GM21423 (cell line): ENCODE measurements around the gene TEKT5.
"Not testable (repeated sequence)": the region's sequence is repeated elsewhere in the genome, so short reads cannot be mapped to it uniquely, and the experiment has no call there.

Experiments used
- ATAC-seq: cut with Tn5 transposase; IDR thresholded peaks from one replicate; pipeline ENCODE4 v1.9.1; 2021; ENCODE audit warnings: mild to moderate bottlenecking, moderate library complexity; ENCODE audit not compliant: unreplicated experiment

TEKT5 gene

DNA sequence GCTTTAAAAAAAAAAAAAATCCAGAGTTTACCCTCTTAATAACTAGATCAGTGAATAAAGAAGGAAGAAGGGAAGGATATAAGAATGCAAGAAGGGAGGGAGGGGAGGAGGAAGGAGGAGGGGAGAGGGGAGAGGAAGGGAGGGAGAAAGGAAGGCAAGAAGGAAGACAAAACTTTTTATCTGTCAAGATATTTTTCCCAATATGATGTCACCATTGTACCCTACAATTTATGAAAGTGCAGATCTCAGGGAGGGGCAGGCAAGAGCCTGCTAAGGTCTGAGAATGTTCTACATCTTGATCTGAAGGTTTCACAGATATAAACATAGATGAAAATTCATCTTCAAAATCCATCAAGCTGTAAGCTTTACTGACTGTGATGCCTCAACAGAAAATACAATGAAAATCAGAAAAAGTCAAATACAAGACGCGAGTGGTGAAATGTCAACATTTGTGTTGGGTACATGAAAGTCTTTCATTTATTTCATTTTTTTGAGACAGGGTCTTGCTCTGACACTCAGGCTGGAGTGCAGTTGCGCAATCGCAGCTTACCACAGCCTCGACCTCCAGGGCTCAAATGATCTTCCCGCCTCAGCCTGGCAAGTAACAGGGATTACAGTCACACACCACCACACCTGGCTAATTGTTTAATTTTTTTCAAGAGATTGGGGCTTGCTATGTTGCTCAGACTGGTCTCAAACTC, 57.2 kb downstream of the TEKT5 start:
- ATAC-seq = no peak

DNA sequence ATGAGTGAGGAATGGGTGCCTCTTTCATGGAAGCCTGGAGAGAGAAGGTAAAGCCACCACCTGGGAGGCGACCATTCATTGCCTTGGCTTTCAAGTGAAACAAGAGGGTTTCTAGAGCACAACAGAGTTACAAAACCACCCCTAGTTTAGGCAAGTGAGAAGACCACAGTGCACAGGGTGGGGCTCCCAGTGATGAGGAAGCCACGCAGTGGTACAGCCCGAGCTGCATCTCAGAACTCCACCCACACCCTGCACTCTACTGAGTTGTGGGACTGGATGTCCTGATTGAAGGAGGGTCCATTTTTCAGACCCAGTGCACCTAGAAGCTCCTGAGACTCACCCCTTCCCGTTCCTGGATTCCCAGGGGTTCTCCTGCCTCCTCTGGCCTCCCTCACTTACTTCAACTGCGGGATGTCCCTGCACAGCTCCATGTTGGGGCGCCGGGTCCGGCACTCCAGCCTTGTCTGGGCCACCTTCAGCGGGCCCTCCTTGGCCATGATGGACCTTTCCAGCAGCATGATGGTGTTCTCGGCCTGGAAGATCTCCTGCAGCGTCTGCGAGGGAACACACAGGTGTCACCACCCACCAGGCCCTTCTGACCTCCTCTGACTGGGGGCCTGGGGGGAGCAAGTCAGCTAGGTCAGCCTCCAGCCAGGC, 59.2 kb downstream of the TEKT5 start:
- ATAC-seq = no peak

DNA sequence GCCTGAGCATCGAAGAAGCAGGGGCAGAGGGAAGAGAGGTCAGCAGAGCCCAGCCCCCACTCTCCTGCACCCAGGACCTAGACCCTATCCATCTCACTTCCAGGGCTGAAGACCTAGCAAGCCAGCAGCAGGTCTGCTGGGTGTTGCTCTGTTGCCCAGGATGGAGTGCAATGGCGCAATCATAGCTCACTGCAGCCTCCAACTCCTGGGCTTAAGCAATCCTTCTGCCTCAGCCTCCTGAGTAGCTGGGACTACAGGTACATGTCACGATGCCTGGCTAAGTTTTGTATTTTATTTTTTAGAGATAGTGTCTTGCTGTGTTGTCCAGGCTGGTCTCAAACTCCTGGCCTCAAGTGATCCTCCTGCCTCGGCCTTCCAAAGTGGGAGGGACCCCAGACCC, 61.3 kb downstream of the TEKT5 start:
- not testable (repeated sequence) for ATAC-seq

DNA sequence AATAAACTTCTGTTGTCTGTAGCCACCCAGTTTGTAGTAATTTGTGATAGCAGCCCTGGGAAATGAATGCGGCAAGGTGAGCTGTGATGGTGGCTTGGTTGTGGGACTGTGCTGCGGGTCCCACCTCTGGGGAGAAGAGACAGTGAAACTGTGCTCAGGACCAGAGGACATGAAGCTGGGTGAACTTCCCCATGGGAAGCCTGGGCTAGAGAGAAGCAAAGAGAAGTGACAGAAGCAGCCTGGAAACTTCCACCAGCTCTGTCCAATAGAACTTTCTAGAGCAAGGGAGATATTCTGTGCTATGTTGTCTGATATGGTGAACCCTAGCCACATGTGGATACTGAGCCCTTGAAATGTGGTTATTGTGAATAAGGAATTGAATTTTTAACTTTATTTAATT, 62.8 kb downstream of the TEKT5 start:
- no peak for ATAC-seq

DNA sequence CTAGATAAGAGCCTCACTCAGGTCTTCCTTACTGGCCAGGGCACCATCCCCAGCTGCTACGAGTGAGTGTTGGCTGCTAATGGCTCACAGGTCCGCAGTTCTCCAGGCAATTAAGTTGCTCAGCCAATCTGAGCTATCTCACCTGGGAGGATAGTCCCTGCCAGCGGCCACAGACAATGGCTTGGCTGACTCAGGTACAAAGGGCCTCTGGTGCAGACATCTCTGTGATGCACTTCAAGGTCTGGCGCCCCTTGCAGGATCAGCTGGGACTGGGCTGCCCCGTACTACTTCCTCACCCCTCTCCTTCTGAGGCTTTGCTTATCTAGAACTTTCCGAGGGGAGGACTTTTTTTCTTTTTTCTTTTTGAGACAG, 65.2 kb downstream of the TEKT5 start:
- no peak for ATAC-seq

DNA sequence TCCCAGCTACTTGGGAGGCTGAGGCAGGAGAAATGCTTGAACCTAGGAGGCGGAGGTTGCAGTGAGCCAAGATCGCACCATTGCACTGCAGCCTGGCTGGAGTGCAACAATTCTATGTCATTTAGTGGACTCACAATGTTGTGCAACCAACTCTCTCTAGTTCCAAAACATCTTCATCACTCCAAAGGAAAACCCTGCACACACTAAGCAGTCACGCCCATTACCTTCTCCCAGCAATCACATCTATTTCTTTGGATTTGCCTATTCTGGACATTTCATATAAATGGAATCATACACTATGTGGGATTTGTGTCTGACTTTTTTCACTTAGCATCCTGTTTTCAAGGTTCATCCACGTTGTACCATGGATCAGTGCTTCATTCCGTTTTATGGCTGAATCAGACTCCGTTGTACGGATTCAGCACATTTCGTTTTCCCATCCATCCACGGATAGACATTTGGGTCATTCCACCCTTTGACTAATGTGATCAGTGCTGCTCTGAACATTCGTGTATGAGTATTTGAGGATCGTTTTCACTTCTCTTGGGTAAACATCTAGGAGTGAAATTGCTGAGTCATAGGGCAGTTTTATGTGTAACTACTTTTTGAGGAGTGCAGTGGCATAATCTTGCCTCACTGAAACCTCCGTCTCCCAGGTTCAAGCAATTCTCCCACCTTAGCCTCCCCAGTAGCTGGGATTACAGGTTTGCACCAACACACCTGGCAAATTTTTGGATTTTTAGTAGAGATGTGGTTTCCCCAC, 69.0 kb downstream of the TEKT5 start:
- ATAC-seq = no peak

DNA sequence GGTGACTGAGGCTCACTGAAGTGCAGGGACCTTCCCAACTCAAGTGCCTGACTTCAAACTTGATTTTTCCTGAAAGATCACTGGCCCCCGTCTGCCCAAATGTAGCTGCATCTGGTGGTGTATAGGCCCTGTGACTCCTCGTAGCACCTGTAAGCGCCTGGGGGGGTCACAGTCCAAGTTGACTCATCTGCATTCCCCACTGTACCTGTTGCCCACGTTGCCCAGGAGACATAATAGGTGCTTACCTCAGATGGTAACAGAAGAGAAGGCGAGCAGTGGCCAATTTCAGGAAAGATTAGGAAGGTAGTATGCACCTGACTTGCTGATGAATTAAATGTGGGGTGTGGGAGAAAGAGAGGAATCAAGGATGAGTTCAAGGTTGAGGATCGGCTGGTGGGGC, 70.2 kb downstream of the TEKT5 start:
- no peak for ATAC-seq

DNA sequence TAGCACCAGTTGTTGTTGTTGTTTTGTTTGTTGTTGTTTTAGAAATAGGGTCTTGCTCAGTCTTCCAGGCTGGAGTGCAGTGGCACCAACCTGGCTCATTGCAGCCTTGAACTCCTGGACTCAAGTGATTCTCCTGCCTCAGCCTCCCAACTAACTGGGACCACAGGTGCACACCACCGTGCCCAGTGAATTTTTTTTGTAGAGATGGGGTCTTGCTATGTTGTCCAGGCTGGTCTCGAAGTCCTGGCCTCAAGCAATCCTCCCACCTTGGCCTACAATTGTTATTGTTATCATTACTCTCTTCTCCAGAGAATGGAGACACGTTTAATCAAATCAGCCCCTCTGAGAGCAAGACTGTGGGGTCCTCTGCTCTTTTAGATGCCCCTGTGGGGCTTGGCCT, 71.7 kb downstream of the TEKT5 start:
- no peak for ATAC-seq

DNA sequence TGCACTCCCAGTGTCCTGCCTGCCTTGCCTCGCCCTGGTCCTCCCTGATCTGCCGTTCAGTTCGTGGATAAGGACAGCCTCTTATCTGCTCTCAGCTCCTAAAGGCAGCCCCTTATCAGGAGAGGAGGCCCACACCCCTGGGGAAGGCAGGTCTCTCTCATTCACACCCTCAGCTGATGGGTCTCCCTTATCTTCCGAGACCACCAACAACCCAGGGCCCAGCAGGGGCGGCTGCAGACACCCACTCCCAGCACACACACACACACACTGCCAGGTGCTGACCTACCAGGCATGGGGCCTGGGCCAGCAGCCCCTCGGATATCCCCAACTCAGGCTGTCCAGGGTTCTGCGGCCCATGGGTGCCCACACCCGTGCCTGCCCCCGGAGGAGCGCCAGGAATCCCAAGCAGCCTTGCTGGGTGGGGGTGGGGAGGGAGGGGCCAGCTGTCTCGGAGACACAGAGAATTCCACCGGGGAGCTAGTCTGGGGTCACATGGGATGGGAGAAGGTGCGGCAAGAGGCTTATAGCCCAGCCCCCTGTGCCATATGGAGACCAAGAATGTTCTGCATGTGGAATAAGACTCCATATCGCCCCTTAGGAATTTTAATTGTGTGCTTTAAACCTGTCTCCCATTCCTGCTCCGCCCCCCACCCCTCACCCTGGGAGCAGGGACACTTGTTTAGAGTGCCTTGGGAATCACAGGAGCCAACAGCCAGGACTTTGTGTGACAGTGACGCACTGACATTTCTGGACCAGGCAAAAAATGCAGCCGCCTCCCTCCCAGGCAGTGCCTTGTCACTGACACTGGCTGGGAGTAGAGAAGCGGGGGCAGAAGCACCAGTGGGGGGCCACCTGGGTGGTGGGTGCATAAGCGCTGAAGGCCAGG, 72.5 kb downstream of the TEKT5 start:
- ATAC-seq = no peak

DNA sequence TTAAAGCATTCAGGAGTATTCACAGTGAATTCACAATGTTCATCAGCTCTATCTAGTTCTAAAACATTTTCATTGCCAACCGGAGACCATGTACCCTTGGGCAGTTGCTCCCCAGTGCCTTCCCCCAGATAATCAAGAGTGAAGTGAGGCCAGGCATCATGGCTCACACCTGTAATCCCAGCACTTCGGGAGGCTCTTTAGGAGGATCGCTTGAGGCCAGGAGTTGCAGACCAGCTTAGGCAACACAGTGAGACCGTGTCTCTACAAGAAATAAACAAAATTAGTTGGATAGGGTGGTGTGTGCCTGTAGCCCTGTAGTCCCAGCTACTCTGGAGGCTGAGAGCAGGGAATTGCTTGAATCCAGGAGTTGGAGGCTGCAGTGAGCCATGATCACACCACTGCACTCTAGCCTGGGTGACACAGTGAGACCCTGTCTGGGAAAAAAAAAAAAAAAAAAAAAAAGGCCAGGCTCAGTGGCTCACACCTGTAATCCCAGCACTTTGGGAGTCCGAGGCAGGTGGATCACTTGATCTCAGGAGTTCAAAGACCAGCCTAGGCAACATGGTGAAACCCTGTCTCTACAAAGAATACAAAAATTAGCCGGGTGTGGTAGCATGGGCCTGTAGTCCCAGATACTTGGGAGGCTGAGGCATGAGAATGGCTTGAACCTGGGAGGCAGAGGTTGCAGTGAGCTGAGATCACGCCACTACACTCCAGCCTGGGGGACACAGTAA, 73.3 kb downstream of the TEKT5 start:
- ATAC-seq = not testable (repeated sequence)

DNA sequence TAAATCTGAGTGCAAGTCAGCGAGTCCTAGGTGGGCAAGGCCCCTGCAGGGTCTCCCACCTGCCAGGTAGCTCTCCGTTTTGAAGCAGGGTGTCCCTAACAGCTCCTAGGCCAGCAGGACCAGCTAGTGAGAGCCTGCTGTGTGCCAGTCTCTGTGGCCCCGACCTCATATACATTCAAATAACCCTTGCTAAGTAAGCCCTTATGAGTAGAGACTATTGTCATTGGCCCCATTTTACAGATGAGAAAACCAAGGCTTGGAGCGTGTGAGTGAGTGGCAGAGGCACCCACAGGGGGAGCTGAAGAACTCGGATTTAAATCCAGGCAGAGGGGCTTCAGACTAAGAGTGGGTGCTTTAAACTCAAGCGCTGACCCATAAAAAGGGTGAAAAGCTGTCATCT, 74.6 kb downstream of the TEKT5 start:
- no peak for ATAC-seq

DNA sequence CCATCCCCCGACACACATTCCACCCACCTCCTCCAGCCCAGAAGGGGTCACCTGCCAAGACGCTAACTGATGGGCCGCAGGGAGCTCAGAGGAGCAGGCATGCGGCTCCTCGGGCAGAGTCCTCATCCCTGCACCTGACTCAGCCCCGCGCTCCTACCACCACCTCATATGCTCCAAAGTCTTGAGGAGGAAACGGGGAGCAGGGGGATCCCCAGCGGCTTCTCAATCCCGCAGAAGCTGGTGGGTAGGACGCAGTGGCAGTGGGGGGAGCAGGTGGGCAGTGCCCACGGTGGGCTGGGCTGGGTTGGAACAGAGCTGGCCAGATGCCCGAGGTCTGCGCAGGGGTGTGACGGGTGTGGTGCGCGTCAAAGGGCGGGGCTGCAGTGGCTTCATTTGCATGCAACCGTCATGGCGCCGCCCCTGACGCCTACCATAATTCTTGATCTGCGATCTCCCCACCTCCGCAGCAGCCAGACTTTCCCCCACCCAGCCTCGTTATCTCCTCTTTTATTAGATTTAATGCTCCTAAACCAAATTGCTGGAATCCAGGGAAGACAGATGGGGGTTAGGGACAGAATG, 75.4 kb downstream of the TEKT5 start:
- no peak for ATAC-seq

DNA sequence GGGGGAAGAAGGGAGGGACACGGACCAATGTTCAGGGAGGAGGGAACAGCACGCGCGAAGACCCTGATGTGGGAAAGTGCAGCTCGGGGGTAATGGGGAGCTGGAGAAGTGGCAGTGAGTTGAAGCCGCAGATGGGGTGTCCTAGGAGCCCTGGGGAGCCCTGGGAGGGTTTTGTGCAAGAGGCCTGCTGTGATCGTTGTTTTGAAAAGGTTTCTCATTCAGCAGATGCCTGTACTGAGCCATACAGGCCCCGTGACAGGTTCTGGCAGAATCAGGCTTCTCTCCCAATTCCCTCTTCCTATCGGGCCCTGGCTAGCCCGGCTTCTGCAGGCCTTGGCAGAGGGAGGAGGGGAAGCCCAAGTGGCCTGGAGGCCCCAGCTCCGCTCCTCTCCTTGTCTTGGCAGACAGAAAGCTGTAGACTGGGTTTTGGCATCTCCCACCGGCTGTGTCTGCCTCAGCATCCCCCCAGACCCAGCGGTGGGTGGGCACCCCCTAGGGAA, 76.0 kb downstream of the TEKT5 start:
- ATAC-seq = no peak

DNA sequence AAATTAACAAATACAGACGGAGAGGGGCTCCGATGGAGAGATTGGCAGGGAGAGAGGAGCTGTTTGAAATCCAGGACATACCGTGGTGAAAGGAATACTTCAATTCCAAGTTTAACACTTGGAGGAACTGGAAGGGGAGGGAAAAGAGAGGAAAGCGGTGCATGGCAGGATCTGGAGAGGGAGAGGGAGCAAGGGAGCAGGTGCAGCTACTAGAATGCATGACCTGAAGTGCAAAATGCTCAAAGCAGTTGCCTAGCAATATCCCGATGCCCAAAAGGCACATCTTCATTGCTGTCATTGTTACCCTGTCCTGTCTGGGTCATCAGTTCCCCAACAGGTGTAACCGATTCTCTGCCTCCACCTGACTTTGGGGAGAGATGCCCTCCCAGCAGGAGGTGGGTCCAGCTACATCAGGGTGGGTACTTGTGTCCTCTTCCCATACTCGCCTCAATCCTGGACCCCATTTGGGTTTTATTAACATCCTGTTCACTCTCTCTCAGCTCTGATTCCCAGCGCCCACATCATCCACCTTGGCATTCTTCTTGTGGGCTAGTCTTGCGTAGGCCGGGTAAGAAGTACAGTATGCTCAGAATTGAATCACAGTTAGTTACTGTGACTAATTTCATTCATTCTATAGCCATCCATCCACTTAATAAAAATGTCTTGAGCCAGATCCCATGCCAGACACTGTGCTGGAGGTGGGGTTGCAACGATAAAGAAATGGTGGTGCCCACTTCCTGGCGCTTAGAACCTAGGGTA, 76.9 kb downstream of the TEKT5 start:
- no peak for ATAC-seq

DNA sequence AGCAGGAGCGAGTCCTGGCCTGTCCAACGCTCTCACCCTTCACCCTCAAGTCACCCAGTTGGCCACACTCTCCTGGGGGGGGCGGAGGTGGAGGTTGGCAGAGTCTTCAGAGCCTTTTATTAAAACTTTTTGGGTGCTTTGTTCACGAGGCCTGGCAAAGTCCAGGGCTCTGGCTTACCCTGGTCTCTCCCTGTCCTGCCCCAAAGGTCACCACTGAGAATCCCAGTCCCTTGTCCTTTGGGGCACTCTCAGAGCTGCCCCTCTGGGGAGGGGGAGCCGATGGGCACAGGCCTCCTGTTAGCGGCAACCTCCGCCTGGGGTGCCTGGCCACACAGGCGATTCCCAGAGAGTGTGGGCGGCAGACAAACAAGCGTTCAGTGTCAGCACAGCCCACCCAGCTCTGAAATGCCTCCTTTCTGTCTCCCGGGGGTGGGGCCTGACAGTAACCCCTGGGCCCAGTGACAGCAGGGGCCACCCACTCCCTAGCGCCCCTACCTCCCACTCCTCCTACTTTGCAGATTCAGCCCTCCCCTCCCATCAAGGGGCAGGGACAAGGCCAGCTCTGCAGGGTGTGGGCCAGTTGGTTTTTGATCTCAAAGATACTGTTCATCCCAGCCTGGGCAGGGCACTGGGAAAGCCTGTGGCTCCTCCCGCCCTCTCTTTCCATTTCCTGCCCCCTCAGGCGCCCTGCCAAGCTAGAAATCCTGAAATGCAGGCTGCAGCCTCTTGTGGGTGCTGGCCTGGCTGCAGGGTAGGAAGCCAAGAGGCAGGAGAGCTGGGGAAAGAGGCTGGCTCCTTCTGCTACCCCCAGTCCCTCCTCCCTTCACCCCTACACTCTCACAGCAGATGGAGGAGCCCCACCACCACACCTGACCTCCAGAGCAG, 77.7 kb downstream of the TEKT5 start:
- no peak for ATAC-seq

DNA sequence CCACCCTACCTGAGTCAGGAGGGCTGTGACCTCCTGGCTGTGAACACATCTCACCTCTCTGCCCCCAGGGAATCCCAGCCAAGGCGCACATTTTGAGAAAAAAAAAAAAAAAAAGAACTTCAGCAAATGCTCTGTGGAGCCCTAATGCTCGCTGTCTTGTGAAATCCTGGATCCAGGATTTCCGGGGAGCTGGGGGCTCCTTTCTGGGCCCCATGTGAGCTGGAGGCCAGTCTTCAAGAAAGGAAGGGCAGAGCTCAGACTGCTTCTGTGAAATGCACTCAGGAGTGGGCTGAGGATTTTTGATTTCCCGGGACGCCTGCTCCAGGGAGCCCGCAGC, 78.3 kb downstream of the TEKT5 start:
- no peak for ATAC-seq

DNA sequence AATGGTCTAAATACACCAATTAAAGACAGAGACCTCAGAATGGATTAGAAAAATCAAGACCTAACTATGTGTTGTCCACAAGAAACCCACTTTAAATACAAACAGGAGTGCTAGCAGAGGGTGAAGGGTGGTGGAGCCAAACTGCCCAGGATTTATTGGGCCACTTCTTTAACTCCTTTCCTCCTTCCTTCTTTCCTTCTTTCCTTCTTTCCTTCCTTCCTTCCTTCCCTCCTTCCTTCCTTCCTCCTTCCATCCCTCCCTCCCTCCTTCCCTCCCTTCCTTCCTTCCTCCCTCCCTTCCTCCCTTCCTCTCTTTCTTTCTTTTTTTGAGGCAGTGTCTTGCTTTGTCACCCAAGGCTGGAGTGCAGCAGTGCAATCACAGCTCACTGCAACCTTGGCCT, 80.0 kb downstream of the TEKT5 start:
- ATAC-seq = no peak

DNA sequence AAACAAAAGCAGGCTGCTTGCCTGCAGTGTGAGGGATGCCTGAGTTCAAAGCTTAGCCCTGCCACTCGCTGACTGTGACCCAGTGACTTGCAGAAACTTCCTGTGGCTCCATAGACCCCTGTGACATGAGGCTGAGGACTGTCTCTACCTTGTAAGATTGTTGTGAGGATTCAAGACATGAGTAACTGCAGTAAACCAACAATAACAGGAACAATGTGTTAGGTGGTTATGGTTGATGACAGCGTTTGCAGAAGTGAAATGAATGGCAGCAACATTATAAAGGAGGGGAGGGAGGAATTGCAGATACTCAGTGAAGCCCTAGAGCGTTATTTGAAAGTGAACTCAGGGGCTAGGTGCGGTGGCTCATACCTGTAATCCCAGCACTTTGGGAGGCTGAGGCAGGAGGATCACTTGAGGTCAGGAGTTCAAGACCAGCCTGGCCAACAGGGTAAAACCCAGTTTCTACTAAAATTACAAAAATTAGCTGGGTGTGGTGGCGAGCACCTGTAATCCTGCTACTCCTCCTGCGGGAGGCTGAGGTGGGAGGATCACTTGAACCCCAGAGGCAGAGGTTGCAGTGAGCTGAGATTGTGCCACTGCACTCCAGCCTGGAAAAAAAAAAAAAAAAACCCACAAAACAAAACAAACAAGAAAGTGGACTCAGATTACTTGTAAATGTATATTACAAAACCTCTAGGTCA, 80.8 kb downstream of the TEKT5 start:
- ATAC-seq = no peak
